Esophagus muscularis mucosa (tissue), 4 donors: Measurements from ENCODE around the gene PIEZO1. TPM values are rescaled to one million over a fixed set of nuclear protein-coding genes. Genes with fewer than 3 reads are reported as not detected.

Experiments
- DNase-seq: peaks from one replicate; pipeline ENCODE4 v3.0.0-alpha.2; 2017; ENCODE audit errors: extremely low spot score
- H3K27ac ChIP-seq, 4 donors: fragments of 200-600 bp; sonication (generic); replicated peaks in 1 of 4; 1 replicate in 3 of 4; 2 replicates in 1 of 4; pipeline ENCODE4 v1.5.1; 2016 to 2019; ENCODE audit warnings: mild to moderate bottlenecking in 1 of 4
- H3K27me3 ChIP-seq, 4 donors: fragments of 200-600 bp; sonication (generic); one replicate each; pipeline versions ENCODE4 v1.5.1 to v1.6.0; 2016 to 2019
- H3K36me3 ChIP-seq, 4 donors: fragments of 200-600 bp; sonication (generic); one replicate each; pipeline ENCODE4 v1.5.1; 2016 to 2019
- H3K4me1 ChIP-seq, 4 donors: fragments of 200-600 bp; sonication (generic); one replicate each; pipeline ENCODE4 v1.5.1; 2016 to 2019
- H3K4me3 ChIP-seq, 4 donors: fragments of 200-600 bp; sonication (generic); 1 replicate in 2 of 4; 2 replicates in 2 of 4; pipeline ENCODE4 v1.5.1; 2016 to 2019; ENCODE audit warnings: mild to moderate bottlenecking in 4 of 4, moderate library complexity in 1 of 4
- H3K9me3 ChIP-seq, 4 donors: fragments of 200-600 bp; sonication (generic); 1 replicate in 3 of 4; 2 replicates in 1 of 4; pipeline ENCODE4 v1.5.1; 2016 to 2019
- EP300 ChIP-seq: sonication (generic); formaldehyde crosslinking; IDR thresholded peaks from one replicate; pipeline ENCODE4 v1.6.1; 2017; ENCODE audit warnings: antibody characterized with exemption
- POLR2A ChIP-seq: fragments of 450-650 bp; IDR thresholded peaks from one replicate; pipeline ENCODE4 v1.6.1; 2017; ENCODE audit warnings: antibody characterized with exemption, moderate library complexity, mild to moderate bottlenecking, low read depth
- POLR2AphosphoS5 ChIP-seq, 2 donors: sonication (generic); formaldehyde crosslinking; IDR thresholded peaks; one replicate each; pipeline ENCODE4 v1.6.1; 2017; ENCODE audit warnings: antibody characterized with exemption in 2 of 2
- WGBS: methylation state at CpG from one replicate; pipeline ENCODE4 v1.1.5; 2018; 5-methylcytosine and 5-hydroxymethylcytosine counted together
- intact Hi-C: fragments of 100-400 bp; cut with DNase I; formaldehyde crosslinking; loops from one replicate; pipeline ENCODE4 v1.15.1; 2023
- total RNA-seq, 4 donors: library from RNA; depleted of rRNA; stranded (reverse); fragments of >200 nt; gene quantifications; one replicate each; pipeline versions ENCODE4 v1.1.0 to v1.2.1, GENCODE V29; 2016
- TF ChIP-seq, protein P1 (sequence below), 3 experiments: fragments of 200-600 bp in 2 of 3; fragments of 450-650 bp in 1 of 3; sonication (generic) in 2 of 3; IDR thresholded peaks; one replicate each; pipeline ENCODE4 v1.5.1; 2017 to 2019; ENCODE audit warnings: antibody characterized with exemption in 3 of 3, mild to moderate bottlenecking in 2 of 3, moderate library complexity in 1 of 3

The PIEZO1 gene
- total RNA-seq, 4 donors from 2014 or later = 140 to 298 (median 182) TPM

DNA sequence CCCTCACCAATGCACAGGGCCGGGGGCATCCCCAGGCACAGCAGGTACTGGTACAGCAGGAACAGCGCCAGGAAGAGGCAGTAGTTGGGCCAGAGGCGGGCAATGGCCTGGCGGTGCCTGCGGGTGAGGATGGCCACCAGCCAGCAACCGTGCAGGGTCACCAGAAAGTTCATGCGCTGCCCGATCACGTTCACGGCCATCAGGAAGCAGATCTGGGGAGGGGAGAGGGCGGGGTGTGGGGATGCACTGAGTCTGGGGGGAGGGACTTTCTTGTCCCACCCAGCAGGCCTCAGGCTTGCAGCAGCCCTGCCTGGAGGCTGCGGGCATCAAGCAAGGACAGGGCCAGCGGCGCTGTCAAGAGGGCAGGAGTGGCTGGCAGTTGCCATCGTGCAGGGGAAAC is 53.3 kb downstream of the PIEZO1 start:
- Histone ChIP-seq H3K4me3 (no peak overlapping the region), H3K36me3 (peaks cover 61 to 86% (median 76%) of the 10 kb centered on the region in 4 donors), H3K27ac (no peak overlapping the region), H3K9me3 (no peaks in the 10 kb centered on the region), H3K4me1 (no peaks in the 10 kb centered on the region), H3K27me3 (no peaks in the 10 kb centered on the region)
- TF ChIP-seq, protein P1, sequence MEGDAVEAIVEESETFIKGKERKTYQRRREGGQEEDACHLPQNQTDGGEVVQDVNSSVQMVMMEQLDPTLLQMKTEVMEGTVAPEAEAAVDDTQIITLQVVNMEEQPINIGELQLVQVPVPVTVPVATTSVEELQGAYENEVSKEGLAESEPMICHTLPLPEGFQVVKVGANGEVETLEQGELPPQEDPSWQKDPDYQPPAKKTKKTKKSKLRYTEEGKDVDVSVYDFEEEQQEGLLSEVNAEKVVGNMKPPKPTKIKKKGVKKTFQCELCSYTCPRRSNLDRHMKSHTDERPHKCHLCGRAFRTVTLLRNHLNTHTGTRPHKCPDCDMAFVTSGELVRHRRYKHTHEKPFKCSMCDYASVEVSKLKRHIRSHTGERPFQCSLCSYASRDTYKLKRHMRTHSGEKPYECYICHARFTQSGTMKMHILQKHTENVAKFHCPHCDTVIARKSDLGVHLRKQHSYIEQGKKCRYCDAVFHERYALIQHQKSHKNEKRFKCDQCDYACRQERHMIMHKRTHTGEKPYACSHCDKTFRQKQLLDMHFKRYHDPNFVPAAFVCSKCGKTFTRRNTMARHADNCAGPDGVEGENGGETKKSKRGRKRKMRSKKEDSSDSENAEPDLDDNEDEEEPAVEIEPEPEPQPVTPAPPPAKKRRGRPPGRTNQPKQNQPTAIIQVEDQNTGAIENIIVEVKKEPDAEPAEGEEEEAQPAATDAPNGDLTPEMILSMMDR (IDR thresholded peaks at IDR 0.05) = no peak
- no peak for TF ChIP-seq POLR2AphosphoS5 (IDR thresholded peaks at IDR 0.05)
- no peak for TF ChIP-seq POLR2A
- no peak for TF ChIP-seq EP300
- 88% methylated on average over 4 of the region's 15 CpGs for WGBS
- intact Hi-C loops = no loop called here
- DNase-seq = no peak

DNA sequence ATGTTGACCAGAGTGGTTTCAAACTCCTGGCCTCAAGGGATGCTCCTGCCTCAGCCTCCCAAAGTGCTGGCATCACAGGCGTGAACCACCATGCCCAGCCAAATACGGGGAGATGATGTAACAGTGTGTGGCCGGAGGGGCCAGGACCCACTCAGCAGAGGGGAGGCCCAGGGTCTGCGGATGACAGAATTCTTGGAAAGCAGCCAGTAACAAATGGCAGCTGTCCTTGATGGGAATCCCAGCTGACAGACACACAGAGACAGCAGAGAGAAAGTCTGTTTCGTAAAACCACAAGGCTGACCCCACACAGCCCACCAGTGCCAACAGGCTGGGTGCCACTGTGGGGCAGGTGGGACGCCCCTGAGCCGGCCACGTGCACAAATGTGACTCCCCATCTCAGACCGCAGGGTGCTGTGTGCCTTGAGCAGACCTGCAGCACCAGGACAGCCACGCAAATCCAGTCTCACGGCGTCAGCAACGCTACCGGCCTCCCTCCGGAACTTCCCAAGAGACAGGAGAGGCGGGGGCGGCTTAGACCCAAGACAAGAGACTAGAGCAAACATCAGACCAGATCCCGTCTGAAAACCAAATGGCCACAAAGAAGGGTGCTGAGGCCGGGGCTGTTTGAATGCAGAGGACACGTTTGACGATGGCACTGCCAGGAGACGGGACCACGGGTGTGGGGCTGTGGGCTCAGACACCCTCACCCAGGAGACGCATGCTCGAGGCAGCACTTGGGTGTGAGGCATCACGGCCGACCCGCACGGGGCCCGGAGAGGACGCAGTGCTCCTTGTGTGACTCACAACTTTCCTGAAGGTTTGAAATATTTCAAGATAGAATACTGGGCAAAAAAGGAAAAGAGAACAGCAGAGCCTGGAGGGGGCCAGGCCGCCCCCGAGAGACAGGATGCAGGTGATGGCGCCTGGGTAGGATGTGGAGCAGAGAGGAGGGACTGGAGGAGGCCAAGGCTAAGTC is 54.1 kb downstream of the PIEZO1 start:
- Histone ChIP-seq H3K4me1 (no peaks in the 10 kb centered on the region), H3K9me3 (no peaks in the 10 kb centered on the region), H3K4me3 (no peak overlapping the region), H3K27ac (no peak overlapping the region), H3K36me3 (peaks cover 67 to 86% (median 76%) of the 10 kb centered on the region in 4 donors), H3K27me3 (no peaks in the 10 kb centered on the region)
- intact Hi-C loops = no loop called here
- 74% methylated on average over 27 of the region's 34 CpGs for WGBS
- TF ChIP-seq, protein P1 (IDR thresholded peaks at IDR 0.05) = no peak
- TF ChIP-seq POLR2A = no peak
- no peak for TF ChIP-seq EP300
- TF ChIP-seq POLR2AphosphoS5 (IDR thresholded peaks at IDR 0.05) = no peak
- no peak for DNase-seq

DNA sequence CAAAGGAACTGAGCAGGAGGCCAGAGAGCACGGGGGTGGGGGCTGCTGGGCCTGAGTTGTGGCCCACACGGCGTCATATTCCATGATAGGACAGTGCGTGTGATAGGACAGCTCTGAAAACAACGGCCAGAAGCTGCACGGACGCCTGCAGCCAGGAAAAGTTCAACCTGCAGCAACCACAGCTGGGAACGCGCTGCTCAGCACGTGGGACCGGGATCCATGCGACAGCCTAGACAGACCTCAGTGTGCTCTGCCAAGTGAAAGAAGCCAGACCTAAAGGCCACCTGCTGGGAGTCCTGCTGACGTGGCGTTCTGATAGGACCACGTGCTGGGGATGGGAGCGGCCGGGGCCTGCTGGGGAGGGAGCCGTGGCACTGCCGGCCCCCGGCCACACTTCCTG is 57.1 kb downstream of the PIEZO1 start:
- intact Hi-C loops = no loop called here
- Histone ChIP-seq H3K36me3 (peaks cover 69 to 86% (median 77%) of the 10 kb centered on the region in 4 donors), H3K4me3 (no peak overlapping the region), H3K27ac (no peak overlapping the region), H3K9me3 (no peaks in the 10 kb centered on the region), H3K27me3 (no peaks in the 10 kb centered on the region), H3K4me1 (no peaks in the 10 kb centered on the region)
- no peak for TF ChIP-seq POLR2AphosphoS5 (IDR thresholded peaks at IDR 0.05)
- TF ChIP-seq POLR2A = no peak
- TF ChIP-seq, protein P1 (IDR thresholded peaks at IDR 0.05) = no peak
- WGBS = 72% methylated on average over 17 of the region's 20 CpGs
- DNase-seq = no peak

DNA sequence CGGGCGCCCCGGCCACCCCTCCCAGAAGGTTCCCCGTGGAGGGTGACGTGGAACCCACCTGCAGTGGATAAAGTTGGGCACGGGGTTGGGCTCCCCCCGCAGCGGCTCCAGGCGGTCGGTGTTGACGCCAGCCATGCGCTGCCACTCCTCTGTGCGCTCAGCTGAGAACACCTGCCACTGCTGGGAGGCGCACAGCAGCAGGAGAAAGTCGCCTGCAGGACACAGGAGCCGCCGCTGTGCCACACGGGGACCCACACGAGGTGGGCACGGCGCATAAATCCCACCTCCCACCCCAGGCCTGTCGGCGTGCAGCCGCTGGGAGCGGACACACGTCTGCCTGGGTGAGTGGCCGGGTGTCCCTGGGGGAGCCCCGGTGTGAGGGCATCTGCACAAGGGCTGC is 58.0 kb downstream of the PIEZO1 start:
- WGBS = 93% methylated on average over 18 of the region's 28 CpGs

More for the DNA sequence above, 58.0 kb downstream of the PIEZO1 start:
- TF ChIP-seq, protein P1 (IDR thresholded peaks at IDR 0.05) = no peak
- TF ChIP-seq POLR2AphosphoS5 (IDR thresholded peaks at IDR 0.05) = no peak
- TF ChIP-seq POLR2A = no peak
- no peak for TF ChIP-seq EP300
- H3K36me3 ChIP-seq = peaks cover 73 to 86% (median 79%) of the 10 kb centered on the region in 4 donors
- no peak overlapping the region for H3K27ac ChIP-seq
- H3K27me3 ChIP-seq = no peaks in the 10 kb centered on the region
- no peak for DNase-seq
- H3K4me1 ChIP-seq = no peaks in the 10 kb centered on the region
- intact Hi-C loops = no loop called here
- no peaks in the 10 kb centered on the region for H3K9me3 ChIP-seq
- no peak overlapping the region for H3K4me3 ChIP-seq
